Measurements from ENCODE around the gene KCNK6. TPM values are rescaled to one million over a fixed set of nuclear protein-coding genes. Genes with fewer than 3 reads are reported as not detected.

Gene KCNK6
- 0.49 TPM for polyA plus RNA-seq (2013, experiment 1 of 2)
- polyA plus RNA-seq (2013, experiment 2 of 2), result 0.43 TPM

- Histone ChIP-seq H3K23ac (ENCODE audit: low read depth, low read length, poor library complexity) (peak within 1 kb of the TSS; percentile 75), H3K4me1 (ENCODE audit: control insufficient read depth in 2 of 2, insufficient read depth in 1 of 2, low read depth in 1 of 2, low read length in 2 of 2) (peaks cover 2 to 7% of the 10 kb centered on the region in 2 donors), H2BK5ac (ENCODE audit: low read length) (no peak within 1 kb of the TSS), H3K36me3 (replicated peaks in 1 of 2; ENCODE audit: control insufficient read depth in 2 of 2, insufficient read depth in 2 of 2, low read length in 2 of 2) (no peaks in the 10 kb centered on the region), H3K9me3 (replicated peaks in 1 of 2; ENCODE audit: control insufficient read depth in 2 of 2, insufficient read depth in 1 of 2, low read depth in 1 of 2, low read length in 2 of 2) (peaks cover 0 to 3% of the 10 kb centered on the region in 2 donors), H3K79me1 (ENCODE audit: low read depth, low read length) (no peaks in the 10 kb centered on the region), H4K91ac (ENCODE audit: low read depth, low read length, poor library complexity) (no peak within 1 kb of the TSS), H2BK15ac (ENCODE audit: low read length) (peak within 1 kb of the TSS; percentile 88), H3K4me3 (ENCODE audit: low read length in 2 of 2) (peak within 1 kb of the TSS; percentile 27 to 73), H2BK120ac (ENCODE audit: low read depth, low read length) (no peak within 1 kb of the TSS), H3K27me3 (ENCODE audit: control insufficient read depth in 3 of 3, insufficient read depth in 3 of 3, low read depth in 1 of 3, low read length in 3 of 3) (peaks cover 12 to 69% (median 36%) of the 10 kb centered on the region in 3 experiments), H3K9ac (ENCODE audit: low read depth, low read length, poor library complexity) (peak within 1 kb of the TSS; percentile 90), H3K4ac (ENCODE audit: low read length) (no peak within 1 kb of the TSS), H2AK5ac (ENCODE audit: low read depth, low read length) (peak within 1 kb of the TSS; percentile 57), H3K18ac (ENCODE audit: low read length) (peak within 1 kb of the TSS; percentile 95), H3K27ac (replicated peaks; ENCODE audit: low read length) (no peak within 1 kb of the TSS), H3K4me2 (ENCODE audit: insufficient read depth, low read length, poor library complexity, severe bottlenecking) (peak within 1 kb of the TSS; percentile 98), H4K8ac (ENCODE audit: low read depth, low read length) (no peak within 1 kb of the TSS), H2BK12ac (ENCODE audit: low read length) (peak within 1 kb of the TSS; percentile 44), H2AFZ (ENCODE audit: low read length) (peak within 1 kb of the TSS; percentile 94), H3K14ac (ENCODE audit: low read length) (peak within 1 kb of the TSS; percentile 9)
- DNase-seq (ENCODE audit: low spot score), result no peak
- WGBS, 2 donors (ENCODE audit: extremely low coverage in 2 of 2, insufficient read length in 2 of 2, insufficient replicate concordance in 1 of 2), result no CpG with 5 or more reads among the region's 76 CpGs
These were observed at the start of gene KCNK6 for GRCh38 chr19:38319421-38320258. Gene KCNK6, plus strand, starts transcription at chr19:38319845. Its CDS starts 106 bp downstream, at chr19:38319951.

- Histone ChIP-seq H3K23ac (ENCODE audit: low read depth, low read length, poor library complexity) (no peak overlapping the region), H2BK5ac (ENCODE audit: low read length) (no peak overlapping the region), H3K79me1 (ENCODE audit: low read depth, low read length) (no peaks in the 10 kb centered on the region), H3K14ac (ENCODE audit: low read length) (peak overlapping the region; percentile 12), H2BK15ac (ENCODE audit: low read length) (no peak overlapping the region), H2AFZ (ENCODE audit: low read length) (no peak overlapping the region), H3K9me3 (replicated peaks in 1 of 2; ENCODE audit: control insufficient read depth in 2 of 2, insufficient read depth in 1 of 2, low read depth in 1 of 2, low read length in 2 of 2) (no peaks in the 10 kb centered on the region), H2AK5ac (ENCODE audit: low read depth, low read length) (peak overlapping the region; percentile 53), H3K27me3 (ENCODE audit: control insufficient read depth in 3 of 3, insufficient read depth in 3 of 3, low read depth in 1 of 3, low read length in 3 of 3) (peaks cover 0 to 43% (median 0%) of the 10 kb centered on the region in 3 experiments), H3K9ac (ENCODE audit: low read depth, low read length, poor library complexity) (no peak overlapping the region), H4K8ac (ENCODE audit: low read depth, low read length) (no peak overlapping the region), H3K4me1 (ENCODE audit: control insufficient read depth in 2 of 2, insufficient read depth in 1 of 2, low read depth in 1 of 2, low read length in 2 of 2) (peaks cover 13 to 14% of the 10 kb centered on the region in 2 donors), H3K36me3 (replicated peaks in 1 of 2; ENCODE audit: control insufficient read depth in 2 of 2, insufficient read depth in 2 of 2, low read length in 2 of 2) (no peaks in the 10 kb centered on the region), H3K4me2 (ENCODE audit: insufficient read depth, low read length, poor library complexity, severe bottlenecking) (no peak overlapping the region), H3K4ac (ENCODE audit: low read length) (no peak overlapping the region), H3K4me3 (ENCODE audit: low read length in 2 of 2) (no peak overlapping the region), H2BK12ac (ENCODE audit: low read length) (no peak overlapping the region), H4K91ac (ENCODE audit: low read depth, low read length, poor library complexity) (no peak overlapping the region), H3K27ac (replicated peaks; ENCODE audit: low read length) (no peak overlapping the region), H3K18ac (ENCODE audit: low read length) (no peak overlapping the region), H2BK120ac (ENCODE audit: low read depth, low read length) (no peak overlapping the region)
- no peak for DNase-seq (ENCODE audit: low spot score)
- WGBS, 2 donors (ENCODE audit: extremely low coverage in 2 of 2, insufficient read length in 2 of 2, insufficient replicate concordance in 1 of 2), result no CpG with 5 or more reads among the region's 5 CpGs
These were observed 49.0 kb upstream of the KCNK6 start for GRCh38 chr19:38270587-38271167.

GRCh38 chr19:38273499-38273898 is 46.1 kb upstream of the KCNK6 start:
- H4K91ac ChIP-seq (ENCODE audit: low read depth, low read length, poor library complexity), result no peak overlapping the region
- H4K8ac ChIP-seq (ENCODE audit: low read depth, low read length), result no peak overlapping the region
- no peak overlapping the region for H3K9ac ChIP-seq (ENCODE audit: low read depth, low read length, poor library complexity)
- H3K27me3 ChIP-seq (ENCODE audit: control insufficient read depth in 3 of 3, insufficient read depth in 3 of 3, low read depth in 1 of 3, low read length in 3 of 3), result peaks cover 0 to 16% (median 0%) of the 10 kb centered on the region in 3 experiments
- H3K4ac ChIP-seq (ENCODE audit: low read length), result no peak overlapping the region
- peaks cover 10 to 12% of the 10 kb centered on the region in 2 donors for H3K4me1 ChIP-seq (ENCODE audit: control insufficient read depth in 2 of 2, insufficient read depth in 1 of 2, low read depth in 1 of 2, low read length in 2 of 2)
- H2AFZ ChIP-seq (ENCODE audit: low read length), result no peak overlapping the region
- no peak overlapping the region for H3K4me3 ChIP-seq (ENCODE audit: low read length in 2 of 2)
- no peak overlapping the region for H3K23ac ChIP-seq (ENCODE audit: low read depth, low read length, poor library complexity)
- no peak overlapping the region for H2AK5ac ChIP-seq (ENCODE audit: low read depth, low read length)
- no peak overlapping the region for H3K27ac ChIP-seq (replicated peaks; ENCODE audit: low read length)
- DNase-seq (ENCODE audit: low spot score), result no peak
- H2BK12ac ChIP-seq (ENCODE audit: low read length), result no peak overlapping the region
- H2BK15ac ChIP-seq (ENCODE audit: low read length), result no peak overlapping the region
- WGBS, 2 donors (ENCODE audit: extremely low coverage in 2 of 2, insufficient read length in 2 of 2, insufficient replicate concordance in 1 of 2), result no CpG with 5 or more reads among the region's 2 CpGs
- H3K9me3 ChIP-seq (replicated peaks in 1 of 2; ENCODE audit: control insufficient read depth in 2 of 2, insufficient read depth in 1 of 2, low read depth in 1 of 2, low read length in 2 of 2), result no peaks in the 10 kb centered on the region
- H3K14ac ChIP-seq (ENCODE audit: low read length), result no peak overlapping the region
- no peak overlapping the region for H2BK120ac ChIP-seq (ENCODE audit: low read depth, low read length)
- no peaks in the 10 kb centered on the region for H3K36me3 ChIP-seq (replicated peaks in 1 of 2; ENCODE audit: control insufficient read depth in 2 of 2, insufficient read depth in 2 of 2, low read length in 2 of 2)
- H3K4me2 ChIP-seq (ENCODE audit: insufficient read depth, low read length, poor library complexity, severe bottlenecking), result no peak overlapping the region
- no peak overlapping the region for H2BK5ac ChIP-seq (ENCODE audit: low read length)
- no peaks in the 10 kb centered on the region for H3K79me1 ChIP-seq (ENCODE audit: low read depth, low read length)
- no peak overlapping the region for H3K18ac ChIP-seq (ENCODE audit: low read length)

- H3K14ac ChIP-seq (ENCODE audit: low read length), result no peak overlapping the region
These were observed 44.9 kb upstream of the KCNK6 start for GRCh38 chr19:38274739-38275138.

More at GRCh38 chr19:38274739-38275138, 44.9 kb upstream of the KCNK6 start:
- Histone ChIP-seq H3K36me3 (replicated peaks in 1 of 2; ENCODE audit: control insufficient read depth in 2 of 2, insufficient read depth in 2 of 2, low read length in 2 of 2) (no peaks in the 10 kb centered on the region), H3K79me1 (ENCODE audit: low read depth, low read length) (no peaks in the 10 kb centered on the region), H2BK12ac (ENCODE audit: low read length) (no peak overlapping the region), H2BK120ac (ENCODE audit: low read depth, low read length) (no peak overlapping the region), H3K4me2 (ENCODE audit: insufficient read depth, low read length, poor library complexity, severe bottlenecking) (no peak overlapping the region), H2AK5ac (ENCODE audit: low read depth, low read length) (no peak overlapping the region), H3K4me3 (ENCODE audit: low read length in 2 of 2) (no peak overlapping the region), H2AFZ (ENCODE audit: low read length) (no peak overlapping the region), H3K9me3 (replicated peaks in 1 of 2; ENCODE audit: control insufficient read depth in 2 of 2, insufficient read depth in 1 of 2, low read depth in 1 of 2, low read length in 2 of 2) (no peaks in the 10 kb centered on the region), H3K18ac (ENCODE audit: low read length) (no peak overlapping the region), H3K23ac (ENCODE audit: low read depth, low read length, poor library complexity) (no peak overlapping the region), H4K8ac (ENCODE audit: low read depth, low read length) (no peak overlapping the region), H4K91ac (ENCODE audit: low read depth, low read length, poor library complexity) (no peak overlapping the region), H3K27me3 (ENCODE audit: control insufficient read depth in 3 of 3, insufficient read depth in 3 of 3, low read depth in 1 of 3, low read length in 3 of 3) (peaks cover 0 to 12% (median 0%) of the 10 kb centered on the region in 3 experiments), H3K9ac (ENCODE audit: low read depth, low read length, poor library complexity) (no peak overlapping the region), H3K4me1 (ENCODE audit: control insufficient read depth in 2 of 2, insufficient read depth in 1 of 2, low read depth in 1 of 2, low read length in 2 of 2) (peaks cover 10 to 16% of the 10 kb centered on the region in 2 donors), H2BK5ac (ENCODE audit: low read length) (no peak overlapping the region), H3K27ac (replicated peaks; ENCODE audit: low read length) (no peak overlapping the region), H3K4ac (ENCODE audit: low read length) (no peak overlapping the region), H2BK15ac (ENCODE audit: low read length) (no peak overlapping the region)
- no CpG with 5 or more reads among the region's 9 CpGs for WGBS, 2 donors (ENCODE audit: extremely low coverage in 2 of 2, insufficient read length in 2 of 2, insufficient replicate concordance in 1 of 2)
- no peak for DNase-seq (ENCODE audit: low spot score)
